CD4-positive, alpha-beta T cell (primary cell): Measurements from ENCODE around the gene ACVR2B. TPM values are rescaled to one million over a fixed set of nuclear protein-coding genes. Genes with fewer than 3 reads are reported as not detected.

ENCODE experiments used
- ATAC-seq: fragments of 200-7000 bp; cut with Tn5 transposase; one replicate; pipeline ENCODE4 v1.10.0; 2022; ENCODE audit warnings: mild to moderate bottlenecking; ENCODE audit not compliant: poor library complexity
- CTCF ChIA-PET: fragments of 350-600 bp; sonication (Branson Sonifier 250); formaldehyde crosslinking; loops from one replicate; lab custom pipeline; 2021; ENCODE audit warnings: antibody characterized with exemption, inconsistent platforms; lab: Charles Lee
- POLR2A ChIA-PET: fragments of 350-600 bp; sonication (Branson Sonifier 250); formaldehyde crosslinking; loops from one replicate; lab custom pipeline; 2021; ENCODE audit warnings: antibody characterized with exemption, inconsistent platforms; lab: Charles Lee
- DNase-seq, 14 experiments: peaks; one replicate each; pipeline ENCODE4 v3.0.0-alpha.2; 2013 to 2020; ENCODE audit warnings: mixed read lengths in 2 of 14
- H3K27ac ChIP-seq, 2 donors: one replicate each; pipeline versions ENCODE4 v1.5.1 to v1.7.0; 2013; ENCODE audit warnings: low read length in 2 of 2, low read depth in 1 of 2, mild to moderate bottlenecking in 1 of 2
- H3K27me3 ChIP-seq, 2 experiments: 1 replicate in 1 of 2; 2 replicates in 1 of 2; pipeline versions ENCODE4 v1.6.1 to v1.7.0; 2013; ENCODE audit warnings: low read length in 2 of 2, control low read depth in 1 of 2, mild to moderate bottlenecking in 1 of 2, moderate library complexity in 1 of 2; ENCODE audit not compliant: insufficient read depth in 2 of 2, control insufficient read depth in 1 of 2
- H3K36me3 ChIP-seq: one replicate; pipeline ENCODE4 v1.6.1; 2013; ENCODE audit warnings: low read length, control low read depth; ENCODE audit not compliant: insufficient read depth
- H3K4me1 ChIP-seq: one replicate; pipeline ENCODE4 v1.6.1; 2013; ENCODE audit warnings: low read length, control low read depth; ENCODE audit not compliant: insufficient read depth
- H3K4me3 ChIP-seq: one replicate; pipeline ENCODE4 v1.5.1; 2013; ENCODE audit warnings: mild to moderate bottlenecking, low read length, moderate library complexity
- H3K9me3 ChIP-seq, 2 experiments: 1 replicate in 1 of 2; 2 replicates in 1 of 2; pipeline versions ENCODE4 v1.6.1 to v1.7.0; 2013; ENCODE audit warnings: low read length in 2 of 2, mild to moderate bottlenecking in 2 of 2, control low read depth in 1 of 2, moderate library complexity in 1 of 2; ENCODE audit not compliant: control insufficient read depth in 1 of 2, insufficient read depth in 1 of 2
- H3K27ac Mint-ChIP-seq: one replicate; pipeline ENCODE4 v1.8.0; 2020; ENCODE audit warnings: mixed read lengths
- H3K27me3 Mint-ChIP-seq: one replicate; pipeline ENCODE4 v1.8.0; 2021; ENCODE audit warnings: mixed read lengths
- H3K36me3 Mint-ChIP-seq: one replicate; pipeline ENCODE4 v1.8.0; 2021; ENCODE audit warnings: low read depth, mixed read lengths
- H3K4me1 Mint-ChIP-seq: one replicate; pipeline ENCODE4 v1.8.0; 2021; ENCODE audit warnings: low read depth, mixed read lengths
- H3K4me3 Mint-ChIP-seq: one replicate; pipeline ENCODE4 v1.8.0; 2020; ENCODE audit warnings: mild to moderate bottlenecking, mixed read lengths
- H3K9me3 Mint-ChIP-seq: one replicate; pipeline ENCODE4 v1.8.0; 2020; ENCODE audit warnings: mixed read lengths
- CTCF ChIP-seq: fragments of 200-600 bp; IDR thresholded peaks from one replicate; pipeline ENCODE4 v1.8.0; 2022; ENCODE audit warnings: antibody characterized with exemption, mild to moderate bottlenecking
- intact Hi-C, 2 experiments: fragments of 100-400 bp; cut with DNase I in 1 of 2; cut with micrococcal nuclease in 1 of 2; formaldehyde crosslinking; loops; one replicate each; pipeline versions ENCODE4 v1.15.1 to v1.9.0; 2023 to 2025; cut with DNase I, micrococcal nuclease
- total RNA-seq, 174 experiments: library from RNA in 2 of 174; stranded (reverse) in 2 of 174; gene quantifications; one replicate each; pipeline ENCODE4 v1.2.3 and lab custom pipeline; 2021 to 2026

Gene ACVR2B
- total RNA-seq, 2 experiments from 2014 or later, result 3.6 to 4.3 TPM

- TF ChIP-seq CTCF, result no peak
- Mint-ChIP-seq H3K4me1 (no peaks in the 10 kb centered on the region), H3K27ac (no peak overlapping the region), H3K27me3 (no peaks in the 10 kb centered on the region), H3K4me3 (no peak overlapping the region), H3K36me3 (peaks cover 31% of the 10 kb centered on the region), H3K9me3 (no peaks in the 10 kb centered on the region)
- ATAC-seq, result no peak
- CTCF ChIA-PET, result no interaction called here
- H3K4me1 ChIP-seq, result no peaks in the 10 kb centered on the region
- no peaks in the 10 kb centered on the region for H3K9me3 ChIP-seq
- no peak overlapping the region for H3K27ac ChIP-seq
- H3K27me3 ChIP-seq, result no peaks in the 10 kb centered on the region
- no peak for DNase-seq
- intact Hi-C loops, result no loop called here
- POLR2A ChIA-PET, result no interaction called here
- H3K36me3 ChIP-seq, result peaks cover 23% of the 10 kb centered on the region
- no peak overlapping the region for H3K4me3 ChIP-seq
Measured at GRCh38 chr3:38534180-38534579, 80.5 kb downstream of the ACVR2B start.

GRCh38 chr3:38534604-38535003, 80.9 kb downstream of the ACVR2B start:
- Histone ChIP-seq H3K4me1 (no peaks in the 10 kb centered on the region), H3K27me3 (no peaks in the 10 kb centered on the region), H3K36me3 (peaks cover 23% of the 10 kb centered on the region), H3K27ac (no peak overlapping the region), H3K9me3 (no peaks in the 10 kb centered on the region), H3K4me3 (no peak overlapping the region)
- no peak for TF ChIP-seq CTCF
- DNase-seq, result no peak
- intact Hi-C loops, result no loop called here
- Mint-ChIP-seq H3K27me3 (no peaks in the 10 kb centered on the region), H3K36me3 (peaks cover 35% of the 10 kb centered on the region), H3K27ac (no peak overlapping the region), H3K4me1 (no peaks in the 10 kb centered on the region), H3K4me3 (no peak overlapping the region), H3K9me3 (no peaks in the 10 kb centered on the region)
- ChIA-PET CTCF (no interaction called here), POLR2A (no interaction called here)
- no peak for ATAC-seq

GRCh38 chr3:38536671-38537070, 83.0 kb downstream of the ACVR2B start:
- no peak for TF ChIP-seq CTCF
- Histone ChIP-seq H3K27ac (no peak overlapping the region), H3K4me1 (no peaks in the 10 kb centered on the region), H3K27me3 (no peaks in the 10 kb centered on the region), H3K36me3 (peaks cover 15% of the 10 kb centered on the region), H3K4me3 (no peak overlapping the region), H3K9me3 (no peaks in the 10 kb centered on the region)
- Mint-ChIP-seq H3K9me3 (no peaks in the 10 kb centered on the region), H3K4me1 (no peaks in the 10 kb centered on the region), H3K27me3 (no peaks in the 10 kb centered on the region), H3K36me3 (peaks cover 37% of the 10 kb centered on the region), H3K4me3 (no peak overlapping the region), H3K27ac (no peak overlapping the region)
- ChIA-PET CTCF (interaction anchor here (1.1 kb wide), 1 partner anchor 15 kb away, joined by 3 read pairs; no protein-coding TSS in a partner anchor), POLR2A (no interaction called here)
- intact Hi-C loops, result no loop called here
- DNase-seq (no peak), ATAC-seq (no peak)
